ENCODE results near the gene RASGRF1.

Gene RASGRF1

DNA sequence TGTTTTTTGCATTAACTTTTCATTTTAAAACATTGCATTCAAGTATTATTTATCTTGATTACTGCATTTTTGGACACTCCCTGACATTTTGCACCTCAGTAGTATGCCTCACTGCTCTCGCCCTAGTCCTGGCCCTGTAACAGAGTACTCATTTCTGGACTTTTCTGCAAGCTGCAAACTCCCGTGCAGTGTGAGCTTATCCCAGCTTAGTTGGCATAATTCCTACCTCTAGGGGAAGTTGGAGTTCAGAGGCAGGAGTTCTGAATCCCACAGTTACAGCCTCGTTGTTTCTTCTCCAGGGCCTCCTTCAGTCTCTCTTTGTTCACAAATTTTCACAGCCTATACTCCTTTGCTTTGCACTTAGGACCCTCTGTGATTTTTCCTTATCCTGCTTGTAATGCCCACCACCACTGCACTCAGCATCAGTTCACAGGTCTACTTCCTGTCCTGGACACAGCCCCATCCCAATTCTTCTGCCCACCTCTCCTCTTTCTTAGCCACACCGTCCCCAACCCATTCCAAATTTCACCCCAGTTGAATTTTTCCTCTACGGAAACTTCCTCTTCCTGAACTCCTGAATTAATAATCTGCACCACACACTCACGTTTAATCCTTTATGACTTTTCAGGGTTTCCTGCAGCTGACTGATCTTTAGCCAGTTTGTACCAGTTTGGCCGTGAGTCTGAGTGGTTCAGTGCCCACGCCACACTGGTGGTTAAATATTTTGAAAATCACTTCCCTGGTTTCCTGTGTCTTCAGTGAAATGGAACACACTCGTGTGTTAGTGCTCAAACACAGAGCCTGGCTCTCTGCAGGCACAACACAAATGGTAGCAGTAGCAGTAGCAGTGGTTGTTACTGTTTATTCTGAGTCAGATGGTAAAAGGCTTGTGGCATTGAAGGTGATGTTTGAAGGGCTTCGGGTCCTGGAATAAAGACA is 139.4 kb downstream of the RASGRF1 start:
- TF ChIP-seq CTCF (IDR thresholded peaks at IDR 0.05) = no peak; the same call in 1 of the 2 replicates

DNA sequence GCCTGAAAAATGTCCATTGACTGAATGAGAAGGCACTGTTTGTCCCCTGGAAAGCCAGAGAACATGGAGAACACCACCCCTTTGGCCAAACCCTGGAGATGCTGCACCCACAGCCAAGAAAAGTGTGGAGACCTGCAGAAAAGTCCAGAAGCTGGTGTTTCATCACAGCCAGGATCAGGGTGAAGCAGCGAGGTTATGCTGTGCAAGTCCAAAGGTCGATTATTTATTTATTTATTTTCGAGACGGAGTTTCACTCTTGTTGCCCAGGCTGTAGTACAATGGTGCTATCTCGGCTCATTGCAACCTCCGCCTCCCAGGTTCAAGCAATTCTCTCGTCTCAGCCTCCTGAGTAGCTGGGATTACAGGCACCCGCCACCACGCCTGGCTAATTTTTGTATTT is 140.2 kb downstream of the RASGRF1 start:
- no peak for TF ChIP-seq CTCF (IDR thresholded peaks at IDR 0.05)

- TF ChIP-seq CTCF (IDR thresholded peaks at IDR 0.05) = no peak
Measured at GRCh38 chr15:78949461-78949860, 141.1 kb downstream of the RASGRF1 start.

- TF ChIP-seq CTCF (IDR thresholded peaks at IDR 0.05) = no peak
Measured at GRCh38 chr15:78947506-78947905, 143.1 kb downstream of the RASGRF1 start.

DNA sequence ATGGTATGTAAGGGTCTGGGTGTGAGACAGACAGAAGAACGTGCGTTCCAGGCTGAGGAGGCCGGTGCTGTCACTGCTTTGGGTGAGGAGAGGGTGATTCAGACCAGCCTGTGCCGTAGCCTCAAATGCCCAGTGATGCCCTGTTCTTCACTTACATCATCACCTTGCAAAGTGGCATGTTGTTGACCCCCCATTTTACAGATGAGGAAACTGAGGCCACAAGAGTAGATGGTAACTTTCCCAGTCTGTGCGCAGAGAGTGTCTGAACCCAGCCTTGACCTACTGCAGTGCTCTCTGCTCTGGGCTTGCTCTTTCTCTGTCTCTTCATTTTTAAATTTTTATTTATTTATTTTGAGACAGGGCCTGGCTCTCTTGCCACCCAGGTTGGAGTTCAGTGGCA is 144.1 kb downstream of the RASGRF1 start:
- TF ChIP-seq CTCF (IDR thresholded peaks at IDR 0.05) = no peak

DNA sequence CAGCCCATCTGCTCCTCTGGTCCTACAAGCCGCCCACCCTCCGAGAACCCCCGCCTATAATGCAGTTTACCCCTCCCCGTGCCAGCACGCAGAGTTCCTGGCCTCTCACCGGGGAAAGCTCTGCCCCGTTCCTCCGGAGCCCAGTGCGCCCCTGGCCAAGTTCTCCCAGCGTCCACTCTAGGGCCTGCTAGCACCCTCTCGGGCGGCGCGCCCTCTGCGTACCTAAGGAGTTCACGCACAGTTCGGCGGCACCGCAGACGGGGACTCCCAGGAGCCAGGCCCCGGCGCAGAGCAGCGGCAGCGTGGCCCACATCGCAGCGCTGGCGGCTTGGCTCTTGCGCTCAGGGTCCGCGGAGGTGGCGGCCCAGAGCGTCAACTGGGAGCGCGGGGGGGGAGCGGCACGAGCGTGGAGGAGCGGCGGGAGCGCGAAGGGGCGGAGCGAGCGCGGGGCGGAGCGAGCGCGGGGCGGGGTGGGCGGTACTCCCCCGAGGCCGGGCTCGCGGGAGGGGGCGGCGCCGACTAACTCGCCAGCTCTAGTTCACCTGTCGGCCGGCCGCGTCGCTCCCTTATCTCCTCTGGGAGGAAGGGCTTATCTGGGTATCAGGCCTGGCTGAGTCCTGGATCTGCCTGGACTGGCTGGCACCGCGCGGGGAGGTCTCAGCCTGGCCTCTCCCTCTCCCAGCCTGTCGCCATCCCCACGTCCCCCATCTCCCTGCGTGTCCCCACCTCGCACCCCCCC is 145.7 kb downstream of the RASGRF1 start, which contains the start of gene CTSH:
CTSH (minus strand) TSS at position 378 of the 739 bp plus-strand sequence; CDS start at position 313, 65 bp downstream.
- TF ChIP-seq CTCF (IDR thresholded peaks at IDR 0.05) = no peak

DNA sequence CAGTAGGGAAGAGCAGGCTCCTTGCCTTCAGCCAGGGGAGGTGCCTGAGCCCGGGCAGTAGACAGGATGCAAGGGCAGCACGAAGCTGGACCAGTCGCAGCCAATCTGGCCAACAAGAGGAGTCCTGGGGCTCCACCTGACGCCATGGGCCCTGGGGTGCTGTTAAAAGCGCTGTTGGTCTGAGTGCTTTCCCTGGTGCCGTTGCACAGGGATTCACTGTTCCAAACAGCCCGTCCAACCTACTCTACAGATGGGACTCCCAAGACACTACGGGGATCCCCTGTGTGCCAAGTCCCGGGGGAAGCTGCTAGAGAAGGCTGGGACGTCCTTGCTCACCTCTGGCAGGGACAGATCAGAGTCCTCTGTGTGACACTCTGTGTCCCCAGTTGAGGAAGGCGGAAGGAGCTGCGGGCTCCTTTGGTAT is 146.4 kb downstream of the RASGRF1 start:
- no peak for TF ChIP-seq CTCF (IDR thresholded peaks at IDR 0.05)

Measured in LNCAP (cell line).